Measurements from ENCODE around the gene PRCP.
"Not testable (repeated sequence)": the region's sequence is repeated elsewhere in the genome, so short reads cannot be mapped to it uniquely, and the experiment has no call there.

Gene PRCP

GRCh38 chr11:82857145-82857544, 43.1 kb downstream of the PRCP start:
- ChIA-PET POLR2A (ENCODE audit: low non-redundant PET) (no interaction called here), CTCF (interaction anchor here (1.0 kb wide), 1 partner anchor 8 kb away, joined by 3 read pairs; no protein-coding TSS in a partner anchor)
- TF ChIP-seq CTCF (conservative IDR thresholded peaks at IDR 0.05; ENCODE audit: low read depth): no peak
- DNase-seq (ENCODE audit: low spot score): no peak
- no peak overlapping the region for H3K27ac ChIP-seq

- TF ChIP-seq CTCF (conservative IDR thresholded peaks at IDR 0.05; ENCODE audit: low read depth): no peak
- no peak overlapping the region for H3K27ac ChIP-seq
- ChIA-PET POLR2A (ENCODE audit: low non-redundant PET) (no interaction called here), CTCF (no interaction called here)
- DNase-seq (ENCODE audit: low spot score): no peak
These were observed 44.6 kb downstream of the PRCP start for GRCh38 chr11:82855616-82856015.

GRCh38 chr11:82854916-82855315, 45.3 kb downstream of the PRCP start:
- H3K27ac ChIP-seq; POLR2A ChIA-PET (ENCODE audit: low non-redundant PET); DNase-seq (ENCODE audit: low spot score); CTCF ChIA-PET: not testable (repeated sequence)

GRCh38 chr11:82854242-82854641, 46.0 kb downstream of the PRCP start:
- no peak overlapping the region for H3K27ac ChIP-seq
- no peak for TF ChIP-seq CTCF (conservative IDR thresholded peaks at IDR 0.05; ENCODE audit: low read depth)
- CTCF ChIA-PET: no interaction called here
- no peak for DNase-seq (ENCODE audit: low spot score)
- POLR2A ChIA-PET (ENCODE audit: low non-redundant PET): no interaction called here

- POLR2A ChIA-PET (ENCODE audit: low non-redundant PET): no interaction called here
- TF ChIP-seq CTCF (conservative IDR thresholded peaks at IDR 0.05; ENCODE audit: low read depth): no peak
- DNase-seq (ENCODE audit: low spot score): no peak
- no peak overlapping the region for H3K27ac ChIP-seq
- CTCF ChIA-PET: no interaction called here
These were observed 51.4 kb downstream of the PRCP start for GRCh38 chr11:82848829-82849228.

- ChIA-PET POLR2A (ENCODE audit: low non-redundant PET) (no interaction called here), CTCF (no interaction called here)
- TF ChIP-seq CTCF (conservative IDR thresholded peaks at IDR 0.05; ENCODE audit: low read depth): no peak
- DNase-seq (ENCODE audit: low spot score): no peak
- H3K27ac ChIP-seq: no peak overlapping the region
These were observed 54.6 kb downstream of the PRCP start for GRCh38 chr11:82845356-82846353.

All from RWPE1 (cell line).